K562 (cell line): Measurements from ENCODE around the gene MYO16. TPM values are rescaled to one million over a fixed set of nuclear protein-coding genes. Genes with fewer than 3 reads are reported as not detected.

Experiments used
- ATAC-seq: fragments of 200-7000 bp; cut with Tn5 transposase; 3 replicates; pipeline ENCODE4 v1.9.1; 2020; ENCODE audit warnings: moderate library complexity
- BruUV-seq: library from RNA; stranded (reverse); fragments of 400-500 nt; replicated peaks from 2 replicates; lab custom pipeline; 2021; lab: Mats Ljungman, UMichigan
- CTCF ChIA-PET: fragments of 300-600 bp; formaldehyde crosslinking; extraction: SDS; loops from one replicate; lab custom pipeline; 2021; ENCODE audit warnings: low intra/inter-chr PET ratio; lab: Yijun Ruan, JAX
- POLR2A ChIA-PET: fragments of 300-600, 350-650 bp; sonication (Branson Sonifier 250); formaldehyde crosslinking; extraction: SDS; loops from one replicate; lab custom pipeline; 2021; ENCODE audit warnings: antibody characterized with exemption, inconsistent platforms; lab: Yijun Ruan, JAX
- DNase-seq, 4 experiments: peaks; one replicate each; pipeline versions ENCODE4 v3.0.0 to v3.0.0-alpha.2; 2011 to 2018; ENCODE audit warnings: low spot score in 3 of 4, mixed read lengths in 3 of 4; ENCODE audit errors: extremely low read depth in 1 of 4
- FAIRE-seq: peaks from 2 replicates; lab custom pipeline; 2011; peaks lifted over from hg19 to GRCh38; lab: Jason Lieb, UNC
- H2AFZ ChIP-seq: 2 replicates; pipeline ENCODE4 v1.6.0; 2011; ENCODE audit warnings: low read depth, low read length, control low read depth, inconsistent platforms
- H3K27ac ChIP-seq: fragments of 200-600 bp; 3 replicates; pipeline ENCODE4 v1.8.0; 2011; ENCODE audit warnings: low read depth, mild to moderate bottlenecking, control low read depth, inconsistent platforms, low read length, moderate library complexity, mixed read lengths; ENCODE audit errors: extremely low read depth
- H3K27me3 ChIP-seq, 2 experiments: fragments of 300-600 bp in 1 of 2; 2 replicates in 1 of 2; 3 replicates in 1 of 2; pipeline versions ENCODE4 v1.6.0 to v1.8.0; 2011; ENCODE audit warnings: inconsistent platforms in 2 of 2, low read length in 2 of 2, mild to moderate bottlenecking in 1 of 2, mixed read lengths in 1 of 2, moderate library complexity in 1 of 2; ENCODE audit not compliant: control insufficient read depth in 2 of 2, insufficient read depth in 2 of 2
- H3K36me3 ChIP-seq: fragments of 300-600 bp; 3 replicates; pipeline ENCODE4 v1.8.0; 2011; ENCODE audit warnings: mild to moderate bottlenecking, low read length, inconsistent platforms; ENCODE audit not compliant: control insufficient read depth, insufficient read depth
- H3K4me1 ChIP-seq, 2 experiments: fragments of 200-600 bp in 1 of 2; replicated peaks in 1 of 2; 2 replicates in 1 of 2; 3 replicates in 1 of 2; pipeline versions ENCODE4 v1.5.1 to v1.8.0; 2011; ENCODE audit warnings: inconsistent platforms in 2 of 2, low read length in 2 of 2, mild to moderate bottlenecking in 1 of 2, mixed read lengths in 1 of 2, moderate library complexity in 1 of 2; ENCODE audit not compliant: control insufficient read depth in 2 of 2, insufficient read depth in 2 of 2
- H3K4me2 ChIP-seq: 2 replicates; pipeline ENCODE4 v1.6.1; 2011; ENCODE audit warnings: low read length, control low read depth, inconsistent platforms, mixed read lengths; ENCODE audit not compliant: insufficient read depth
- H3K4me3 ChIP-seq: fragments of 200-600 bp; sonication (generic), shearing (Covaris generic); 2 replicates; pipeline ENCODE4 v1.5.1; 2016; ENCODE audit warnings: control low read depth, inconsistent platforms
- H3K79me2 ChIP-seq: fragments of 200-600 bp; 3 replicates; pipeline ENCODE4 v1.8.0; 2011; ENCODE audit warnings: low read length, inconsistent platforms; ENCODE audit not compliant: control insufficient read depth, insufficient read depth
- H3K9ac ChIP-seq, 2 experiments: 2 replicates each; pipeline versions ENCODE4 v1.6.0 to v1.6.1; 2011; ENCODE audit warnings: low read depth in 2 of 2, low read length in 2 of 2, control low read depth in 1 of 2, inconsistent platforms in 1 of 2, mild to moderate bottlenecking in 1 of 2, mixed read lengths in 1 of 2; ENCODE audit not compliant: insufficient read depth in 1 of 2
- H3K9me1 ChIP-seq: one replicate; pipeline ENCODE4 v1.6.0; 2011; ENCODE audit warnings: inconsistent platforms, mild to moderate bottlenecking, low read length, moderate library complexity; ENCODE audit not compliant: control insufficient read depth, insufficient read depth
- H3K9me3 ChIP-seq: replicated peaks from 2 replicates; pipeline ENCODE4 v1.5.1; 2011; ENCODE audit warnings: low read depth, low read length, inconsistent platforms; ENCODE audit not compliant: control insufficient read depth, insufficient read depth
- H4K20me1 ChIP-seq: replicated peaks from 2 replicates; pipeline ENCODE4 v1.6.1; 2011; ENCODE audit warnings: low read length, inconsistent platforms, mixed read lengths; ENCODE audit not compliant: control insufficient read depth, insufficient read depth
- ATF4 ChIP-seq: fragments of 450-650 bp; formaldehyde crosslinking; IDR thresholded peaks from 2 replicates; pipeline ENCODE4 v1.4.0; 2022; ENCODE audit warnings: mild to moderate bottlenecking, moderate library complexity
- BDP1 ChIP-seq: IDR thresholded peaks from 3 replicates; pipeline ENCODE4 v1.6.1; 2011; ENCODE audit not compliant: insufficient read length, insufficient read depth
- CXXC5 ChIP-seq: fragments of 250-450 bp; sonication (Bioruptor Pico); IDR thresholded peaks from 2 replicates; pipeline ENCODE4 v1.8.0; 2022; ENCODE audit warnings: inconsistent platforms, mild to moderate bottlenecking, moderate library complexity
- ERF ChIP-seq: fragments of 450-650 bp; formaldehyde crosslinking; IDR thresholded peaks from 2 replicates; pipeline ENCODE4 v1.4.0; 2020; ENCODE audit warnings: mild to moderate bottlenecking, mixed read lengths
- HDAC1 ChIP-seq, 2 experiments: fragments of 450-650 bp; IDR thresholded peaks; 2 replicates each; pipeline ENCODE4 v1.6.1; 2016 to 2017; ENCODE audit warnings: inconsistent platforms in 1 of 2, mild to moderate bottlenecking in 1 of 2, moderate library complexity in 1 of 2
- MNT ChIP-seq, 2 experiments: fragments of 450-650 bp; conservative IDR thresholded peaks; 2 replicates each; pipeline ENCODE4 v1.6.1; 2017; ENCODE audit warnings: mild to moderate bottlenecking in 2 of 2, moderate library complexity in 2 of 2
- NR2C2 ChIP-seq, 2 experiments: fragments of 200-800 bp in 1 of 2; sonication (Bioruptor generic) in 1 of 2; sonication (generic) in 1 of 2; formaldehyde crosslinking in 1 of 2; IDR thresholded peaks; 2 replicates each; pipeline versions ENCODE4 v1.6.1 to v1.8.0; 2016 to 2022; ENCODE audit warnings: mild to moderate bottlenecking in 1 of 2, missing compliant biosample characterization in 1 of 2, missing genetic modification characterization in 1 of 2, missing genetic modification reagents in 1 of 2
- SMAD3 ChIP-seq: fragments of 450-650 bp; formaldehyde crosslinking; conservative IDR thresholded peaks from 2 replicates; pipeline ENCODE4 v1.4.0; 2020; ENCODE audit warnings: mild to moderate bottlenecking
- ZNF12 ChIP-seq: sonication (generic); formaldehyde crosslinking; IDR thresholded peaks from 2 replicates; pipeline ENCODE4 v1.4.0; 2020; ENCODE audit warnings: mild to moderate bottlenecking, missing genetic modification reagents
- ZNF263 ChIP-seq: sonication (generic); formaldehyde crosslinking; IDR thresholded peaks from 2 replicates; pipeline ENCODE4 v1.8.0; 2022; ENCODE audit warnings: mild to moderate bottlenecking, missing genetic modification reagents, borderline replicate concordance
- WGBS: fragments of 100-300 bp; shearing (Covaris generic); methylation state at CpG from one replicate; pipeline ENCODE4 v1.1.6; 2016; ENCODE audit warnings: low coverage, mixed read lengths; ENCODE audit not compliant: insufficient coverage; ENCODE audit errors: missing lambda C conversion rate; 5-methylcytosine and 5-hydroxymethylcytosine counted together
- in situ Hi-C: fragments of 300-500 bp; cut with MboI; formaldehyde crosslinking; loops from 4 replicates; pipeline ENCODE4 v1.15.0; 2018; ENCODE audit warnings: inconsistent platforms, mixed read lengths
- intact Hi-C: fragments of 100-400 bp; cut with micrococcal nuclease; formaldehyde crosslinking; loops from 2 replicates; pipeline ENCODE4 v1.14.2; 2022
- polyA plus RNA-seq, 8 experiments: library from polyadenylated mRNA; depleted of rRNA in 4 of 8; stranded (reverse) in 5 of 8; unstranded in 3 of 8; fragments of >200 nt; fragmentation: Nextera tagmentation in 2 of 8; fragmentation: Illumina TruSeq in 1 of 8; extraction: Ambion mirVana in 2 of 8; extraction: Trizol in 1 of 8; gene quantifications; 2 replicates each; pipeline versions ENCODE4 v1.2.1 to v1.2.3, GENCODE V29; 2011 to 2014; ENCODE audit warnings: inconsistent platforms in 1 of 8, missing spikeins in 1 of 8
- total RNA-seq, 7 experiments: library from RNA; depleted of rRNA in 6 of 7; stranded (reverse); fragments of >200 nt in 6 of 7; fragmentation: Illumina TruSeq in 2 of 7; extraction: Trizol in 2 of 7; gene quantifications; 2 replicates each; pipeline versions ENCODE4 v1.2.1 to v1.2.3, GENCODE V29; 2011 to 2021; ENCODE audit warnings: low replicate concordance in 1 of 7
- TF ChIP-seq, protein P1 (sequence below): sonication (generic); formaldehyde crosslinking; IDR thresholded peaks from 2 replicates; pipeline ENCODE4 v1.8.1; 2023; ENCODE audit warnings: mild to moderate bottlenecking, missing genetic modification reagents

The MYO16 gene
- total and polyA plus RNA-seq, 9 of the 15 experiments (the other 6 are each of a cell fraction or from before 2014, with no cell fraction given), result 4.3 to 45.7 (median 12.1) TPM

- intact Hi-C loops, result no loop called here
- WGBS, result 24% methylated on average over 10 of the region's 14 CpGs
- Histone ChIP-seq H3K4me2 (no peak overlapping the region), H3K27ac (no peak overlapping the region), H3K9me3 (no peaks in the 10 kb centered on the region), H3K4me1 (no peaks in the 10 kb centered on the region), H3K9ac (no peak overlapping the region), H3K36me3 (no peaks in the 10 kb centered on the region), H3K79me2 (no peaks in the 10 kb centered on the region), H4K20me1 (no peaks in the 10 kb centered on the region), H3K4me3 (no peak overlapping the region), H3K27me3 (no peaks in the 10 kb centered on the region), H3K9me1 (no peaks in the 10 kb centered on the region), H2AFZ (no peak overlapping the region)
- ATAC-seq, result no peak
- FAIRE-seq, result no peak
- BruUV-seq, result no TSS peak
- CTCF ChIA-PET, result no interaction called here
- POLR2A ChIA-PET, result no interaction called here
- DNase-seq, result no peak
- TF ChIP-seq HDAC1 (IDR thresholded peaks at IDR 0.05) (no peak), SMAD3 (CRISPR knock-in tag) (no peak), MNT (conservative IDR thresholded peaks at IDR 0.05) (no peak), ZNF12 (CRISPR knock-in tag) (no peak), ATF4 (CRISPR knock-in tag) (no peak), NR2C2 (CRISPR knock-in tag; IDR thresholded peaks at IDR 0.05) (no peak), NR2C2 (tag; IDR thresholded peaks at IDR 0.05) (no peak), BDP1 (no peak), ERF (CRISPR knock-in tag) (no peak), ZNF263 (CRISPR knock-in tag) (no peak), CXXC5 (CRISPR knock-in tag) (no peak)
- TF ChIP-seq, protein P1, sequence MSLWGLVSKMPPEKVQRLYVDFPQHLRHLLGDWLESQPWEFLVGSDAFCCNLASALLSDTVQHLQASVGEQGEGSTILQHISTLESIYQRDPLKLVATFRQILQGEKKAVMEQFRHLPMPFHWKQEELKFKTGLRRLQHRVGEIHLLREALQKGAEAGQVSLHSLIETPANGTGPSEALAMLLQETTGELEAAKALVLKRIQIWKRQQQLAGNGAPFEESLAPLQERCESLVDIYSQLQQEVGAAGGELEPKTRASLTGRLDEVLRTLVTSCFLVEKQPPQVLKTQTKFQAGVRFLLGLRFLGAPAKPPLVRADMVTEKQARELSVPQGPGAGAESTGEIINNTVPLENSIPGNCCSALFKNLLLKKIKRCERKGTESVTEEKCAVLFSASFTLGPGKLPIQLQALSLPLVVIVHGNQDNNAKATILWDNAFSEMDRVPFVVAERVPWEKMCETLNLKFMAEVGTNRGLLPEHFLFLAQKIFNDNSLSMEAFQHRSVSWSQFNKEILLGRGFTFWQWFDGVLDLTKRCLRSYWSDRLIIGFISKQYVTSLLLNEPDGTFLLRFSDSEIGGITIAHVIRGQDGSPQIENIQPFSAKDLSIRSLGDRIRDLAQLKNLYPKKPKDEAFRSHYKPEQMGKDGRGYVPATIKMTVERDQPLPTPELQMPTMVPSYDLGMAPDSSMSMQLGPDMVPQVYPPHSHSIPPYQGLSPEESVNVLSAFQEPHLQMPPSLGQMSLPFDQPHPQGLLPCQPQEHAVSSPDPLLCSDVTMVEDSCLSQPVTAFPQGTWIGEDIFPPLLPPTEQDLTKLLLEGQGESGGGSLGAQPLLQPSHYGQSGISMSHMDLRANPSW, result no peak
- in situ Hi-C loops, result no loop called here
These were observed 530.4 kb downstream of the MYO16 start for GRCh38 chr13:109159650-109160309.
